ENCODE results near the gene GFI1. TPM values are rescaled to one million over a fixed set of nuclear protein-coding genes. Genes with fewer than 3 reads are reported as not detected.
A peak's percentile ranks its signal among the peaks of the same experiment; 100 is the strongest.

Gene GFI1
- total RNA-seq, 2 donors from 2014 or later = 10.2 to 18.8 TPM

- ATAC-seq = no peak
- no peak overlapping the region for H3K27ac Mint-ChIP-seq
Observed at GRCh38 chr1:92503043-92503925, 16.6 kb upstream of the GFI1 start.

GRCh38 chr1:92502247-92502646 lies 15.5 kb upstream of the GFI1 start:
- Mint-ChIP-seq H3K27ac (no peak overlapping the region), H3K4me3 (no peak overlapping the region), H3K4me1 (peaks cover 5% of the 10 kb centered on the region), H3K36me3 (ENCODE audit: low read depth) (no peaks in the 10 kb centered on the region), H3K27me3 (no peaks in the 10 kb centered on the region)
- H3K9me3 ChIP-seq (ENCODE audit: control insufficient read depth, low read length, poor library complexity, severe bottlenecking) = no peaks in the 10 kb centered on the region
- ATAC-seq (no peak), DNase-seq (no peak)

More at GRCh38 chr1:92503043-92503925, 16.6 kb upstream of the GFI1 start:
- peaks cover 5% of the 10 kb centered on the region for H3K4me1 Mint-ChIP-seq
- H3K36me3 Mint-ChIP-seq (ENCODE audit: low read depth) = no peaks in the 10 kb centered on the region
- no peaks in the 10 kb centered on the region for H3K9me3 ChIP-seq (ENCODE audit: control insufficient read depth, low read length, poor library complexity, severe bottlenecking)
- H3K4me3 Mint-ChIP-seq = no peak overlapping the region
- H3K27me3 Mint-ChIP-seq = no peaks in the 10 kb centered on the region
- no peak for DNase-seq

GRCh38 chr1:92500552-92500951 lies 13.8 kb upstream of the GFI1 start:
- Mint-ChIP-seq H3K36me3 (ENCODE audit: low read depth) (no peaks in the 10 kb centered on the region), H3K4me3 (no peak overlapping the region), H3K27ac (no peak overlapping the region), H3K4me1 (peaks cover 5% of the 10 kb centered on the region), H3K27me3 (no peaks in the 10 kb centered on the region)
- no peak for DNase-seq
- no peak for ATAC-seq
- H3K9me3 ChIP-seq (ENCODE audit: control insufficient read depth, low read length, poor library complexity, severe bottlenecking) = no peaks in the 10 kb centered on the region

GRCh38 chr1:92495392-92496063 lies 8.8 kb upstream of the GFI1 start:
- H3K4me3 Mint-ChIP-seq = no peak overlapping the region

GRCh38 chr1:92494485-92495141 lies 7.9 kb upstream of the GFI1 start:
- H3K4me3 Mint-ChIP-seq = no peak overlapping the region
- no peak overlapping the region for H3K27ac Mint-ChIP-seq
- no peak for ATAC-seq
- H3K9me3 ChIP-seq (ENCODE audit: control insufficient read depth, low read length, poor library complexity, severe bottlenecking) = no peaks in the 10 kb centered on the region
- H3K36me3 Mint-ChIP-seq (ENCODE audit: low read depth) = peaks cover 2% of the 10 kb centered on the region
- H3K4me1 Mint-ChIP-seq = peaks cover 2% of the 10 kb centered on the region
- no peaks in the 10 kb centered on the region for H3K27me3 Mint-ChIP-seq
- DNase-seq = no peak

More at GRCh38 chr1:92495392-92496063, 8.8 kb upstream of the GFI1 start:
- H3K9me3 ChIP-seq (ENCODE audit: control insufficient read depth, low read length, poor library complexity, severe bottlenecking) = no peaks in the 10 kb centered on the region
- H3K27ac Mint-ChIP-seq = peak overlapping the region; percentile 59
- H3K27me3 Mint-ChIP-seq = no peaks in the 10 kb centered on the region
- DNase-seq (no peak), ATAC-seq (peak; percentile 46)
- peaks cover 2% of the 10 kb centered on the region for H3K36me3 Mint-ChIP-seq (ENCODE audit: low read depth)
- peaks cover 2% of the 10 kb centered on the region for H3K4me1 Mint-ChIP-seq

- H3K4me1 Mint-ChIP-seq = peaks cover 8% of the 10 kb centered on the region
- H3K27me3 Mint-ChIP-seq = no peaks in the 10 kb centered on the region
- H3K27ac Mint-ChIP-seq = no peak overlapping the region
- no peak for DNase-seq
- H3K4me3 Mint-ChIP-seq = no peak overlapping the region
- peaks cover 2% of the 10 kb centered on the region for H3K36me3 Mint-ChIP-seq (ENCODE audit: low read depth)
- no peaks in the 10 kb centered on the region for H3K9me3 ChIP-seq (ENCODE audit: control insufficient read depth, low read length, poor library complexity, severe bottlenecking)
- no peak for ATAC-seq
Observed at GRCh38 chr1:92493139-92493538, 6.4 kb upstream of the GFI1 start.

GRCh38 chr1:92488832-92489231 lies 2.1 kb upstream of the GFI1 start:
- no peaks in the 10 kb centered on the region for H3K36me3 Mint-ChIP-seq (ENCODE audit: low read depth)
- H3K4me3 Mint-ChIP-seq = no peak overlapping the region
- ATAC-seq (no peak), DNase-seq (no peak)
- no peaks in the 10 kb centered on the region for H3K9me3 ChIP-seq (ENCODE audit: control insufficient read depth, low read length, poor library complexity, severe bottlenecking)
- H3K4me1 Mint-ChIP-seq = peaks cover 16% of the 10 kb centered on the region
- peak overlapping the region; percentile 47 for H3K27ac Mint-ChIP-seq
- H3K27me3 Mint-ChIP-seq = no peaks in the 10 kb centered on the region

- H3K9me3 ChIP-seq (ENCODE audit: control insufficient read depth, low read length, poor library complexity, severe bottlenecking) = no peaks in the 10 kb centered on the region
- peaks cover 16% of the 10 kb centered on the region for H3K4me1 Mint-ChIP-seq
- no peak for DNase-seq
- H3K27me3 Mint-ChIP-seq = no peaks in the 10 kb centered on the region
- no peak overlapping the region for H3K4me3 Mint-ChIP-seq
- no peak for ATAC-seq
- peak overlapping the region; percentile 47 for H3K27ac Mint-ChIP-seq
- no peaks in the 10 kb centered on the region for H3K36me3 Mint-ChIP-seq (ENCODE audit: low read depth)
Observed at GRCh38 chr1:92488416-92488815, 1.7 kb upstream of the GFI1 start.

GRCh38 chr1:92487078-92487605 lies 417 bp upstream of the GFI1 start:
- no peak for ATAC-seq
- Mint-ChIP-seq H3K4me1 (peaks cover 21% of the 10 kb centered on the region), H3K27ac (no peak overlapping the region), H3K4me3 (peak overlapping the region; percentile 96), H3K27me3 (no peaks in the 10 kb centered on the region), H3K36me3 (ENCODE audit: low read depth) (no peaks in the 10 kb centered on the region)
- no peak for DNase-seq
- no peaks in the 10 kb centered on the region for H3K9me3 ChIP-seq (ENCODE audit: control insufficient read depth, low read length, poor library complexity, severe bottlenecking)

GRCh38 chr1:92485381-92486250 lies 1.1 kb downstream of the GFI1 start:
- Mint-ChIP-seq H3K27ac (peak overlapping the region; percentile 91), H3K4me1 (peaks cover 21% of the 10 kb centered on the region), H3K27me3 (no peaks in the 10 kb centered on the region), H3K36me3 (ENCODE audit: low read depth) (no peaks in the 10 kb centered on the region), H3K4me3 (peak overlapping the region; percentile 96)
- H3K9me3 ChIP-seq (ENCODE audit: control insufficient read depth, low read length, poor library complexity, severe bottlenecking) = no peaks in the 10 kb centered on the region
- peak; percentile 76 for ATAC-seq
- peak; percentile 50 to 67 (median 57) for DNase-seq

- Mint-ChIP-seq H3K27ac (peak overlapping the region; percentile 91), H3K4me3 (peak overlapping the region; percentile 96), H3K27me3 (no peaks in the 10 kb centered on the region), H3K4me1 (peaks cover 22% of the 10 kb centered on the region), H3K36me3 (ENCODE audit: low read depth) (peaks cover under 1% of the 10 kb centered on the region)
- no peaks in the 10 kb centered on the region for H3K9me3 ChIP-seq (ENCODE audit: control insufficient read depth, low read length, poor library complexity, severe bottlenecking)
- peak; percentile 40 for ATAC-seq
- DNase-seq = peak in 2 of 3 donors; percentile 13 to 19
Observed at GRCh38 chr1:92484472-92485380, 2.0 kb downstream of the GFI1 start.
